ENCODE measurements around the gene PXT1.
"Not testable (repeated sequence)": the region's sequence is repeated elsewhere in the genome, so short reads cannot be mapped to it uniquely, and the experiment has no call there.

Gene PXT1

DNA sequence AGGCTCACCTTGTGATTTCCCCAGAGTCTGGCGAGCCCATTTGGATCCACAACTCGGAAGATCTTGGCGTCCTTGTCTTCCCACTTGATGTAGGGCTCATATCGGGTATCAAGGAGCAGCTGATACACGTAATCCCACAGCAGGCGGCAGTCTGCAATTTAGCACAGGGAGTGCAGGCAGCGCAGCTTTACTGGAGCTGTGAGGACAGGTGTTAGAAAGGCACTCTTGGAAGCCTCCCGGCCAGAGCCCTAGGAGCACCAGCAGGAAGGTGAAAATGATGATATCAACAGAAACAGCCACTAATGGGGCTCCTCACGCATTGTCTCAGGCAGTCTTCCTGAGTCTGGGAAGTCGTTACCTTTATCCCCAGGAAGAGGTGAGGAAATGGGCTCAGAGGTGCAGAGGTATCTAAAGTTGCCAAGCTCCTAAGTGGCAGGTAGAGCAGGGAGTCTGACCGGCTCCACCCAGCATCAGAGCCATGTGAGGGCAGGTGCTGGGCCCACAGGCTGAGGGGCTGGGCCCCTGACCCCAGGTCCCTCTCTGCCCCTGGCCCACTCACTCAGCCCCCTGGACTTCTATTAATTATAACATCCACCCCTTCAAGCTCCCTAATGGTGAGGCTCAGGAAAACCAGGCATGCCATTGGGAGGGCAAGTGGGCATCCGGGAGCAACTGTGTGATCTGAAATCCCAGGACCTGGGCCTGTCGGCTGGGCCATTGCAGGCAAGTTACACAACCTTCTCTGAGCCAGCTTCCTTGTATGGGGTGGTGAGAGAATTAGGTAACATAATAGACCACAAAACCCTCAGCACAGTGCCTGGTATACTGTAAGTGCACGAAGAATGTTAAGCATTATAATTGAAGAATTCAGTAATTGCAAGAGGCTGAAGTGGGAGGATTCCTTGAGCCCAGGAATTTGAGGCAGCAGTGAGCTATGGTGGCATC lies 73.5 kb downstream of the PXT1 start:
- no peak for DNase-seq (ENCODE audit: low read depth in 3 of 3)

DNA sequence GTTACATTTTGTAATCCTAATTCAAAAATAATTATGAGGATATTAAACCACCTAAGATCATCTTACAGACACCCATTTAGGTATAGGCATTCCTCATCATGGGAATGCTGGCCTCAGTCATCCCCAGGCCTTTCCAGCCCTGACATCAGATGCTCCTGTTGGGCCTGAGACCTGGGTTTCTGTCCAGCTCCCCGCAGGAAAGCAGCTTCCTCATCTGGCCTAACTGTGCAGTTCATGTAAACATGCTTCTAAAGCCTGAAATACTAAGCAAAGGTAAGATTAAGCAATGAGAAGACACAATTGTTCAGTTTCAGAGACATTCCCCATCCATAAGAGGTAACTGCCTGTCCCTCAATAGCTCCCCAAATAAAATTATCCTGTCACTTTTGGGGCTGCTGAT lies 74.2 kb downstream of the PXT1 start:
- DNase-seq (ENCODE audit: low read depth in 3 of 3), result no peak

DNA sequence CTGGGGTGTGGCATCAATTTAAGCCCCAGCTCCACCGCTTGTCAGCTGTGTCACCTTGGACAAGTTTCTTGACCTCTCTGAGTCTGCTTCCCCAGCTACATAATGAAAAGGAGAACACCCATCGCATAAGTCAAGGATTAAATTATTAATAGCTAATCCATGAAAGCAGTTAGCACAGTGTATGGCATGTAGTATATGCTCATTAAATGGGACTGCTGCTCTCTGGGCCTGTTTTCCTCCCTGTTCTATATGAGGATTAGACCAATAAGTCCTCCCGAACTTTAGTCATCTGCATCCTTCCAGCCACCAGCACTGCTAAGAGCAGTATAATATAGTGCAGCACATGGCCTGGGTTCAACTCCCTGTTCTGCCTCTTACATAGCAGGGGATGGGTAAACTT lies 74.9 kb downstream of the PXT1 start:
- DNase-seq (ENCODE audit: low read depth in 3 of 3), result no peak

DNA sequence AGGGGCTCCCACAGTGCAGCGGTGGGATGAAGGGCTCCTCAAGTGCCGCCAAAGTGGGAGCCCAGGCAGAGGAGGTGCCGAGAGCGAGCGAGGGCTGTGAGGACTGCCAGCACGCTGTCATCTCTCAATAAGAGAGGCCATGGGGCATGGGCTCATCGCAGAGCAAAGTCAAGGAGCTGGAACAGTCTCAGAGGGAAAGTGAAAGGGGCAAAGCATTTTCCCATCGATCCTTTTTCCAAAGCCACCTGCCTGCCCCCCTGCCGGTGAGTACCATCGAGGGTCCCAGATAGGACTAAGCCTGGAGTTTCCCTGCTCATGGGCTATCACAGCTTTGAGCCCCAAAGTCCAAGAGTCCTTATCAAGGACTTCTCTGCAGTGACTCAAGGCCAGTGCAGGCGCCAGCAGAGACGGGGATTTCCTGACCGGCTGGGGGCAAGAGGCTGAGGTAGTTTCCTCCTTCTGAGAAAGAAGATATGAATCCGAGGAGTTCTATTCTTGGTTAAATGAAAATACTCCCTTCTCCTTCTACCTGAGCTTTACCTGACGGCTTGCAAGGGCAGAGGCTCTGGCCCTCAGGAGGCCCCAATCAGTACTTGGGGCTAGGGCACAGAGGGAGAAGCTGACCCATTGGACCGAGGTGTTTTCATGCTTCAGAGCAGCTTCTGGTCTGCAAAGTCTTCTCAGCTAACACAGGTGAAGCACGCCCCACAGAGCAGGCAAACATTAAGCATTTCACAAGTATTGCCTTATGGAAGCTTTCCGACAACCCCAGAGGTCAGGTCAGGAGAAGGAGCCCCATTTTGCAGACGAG lies 77.8 kb downstream of the PXT1 start:
- no peak for DNase-seq (ENCODE audit: low read depth in 3 of 3)

DNA sequence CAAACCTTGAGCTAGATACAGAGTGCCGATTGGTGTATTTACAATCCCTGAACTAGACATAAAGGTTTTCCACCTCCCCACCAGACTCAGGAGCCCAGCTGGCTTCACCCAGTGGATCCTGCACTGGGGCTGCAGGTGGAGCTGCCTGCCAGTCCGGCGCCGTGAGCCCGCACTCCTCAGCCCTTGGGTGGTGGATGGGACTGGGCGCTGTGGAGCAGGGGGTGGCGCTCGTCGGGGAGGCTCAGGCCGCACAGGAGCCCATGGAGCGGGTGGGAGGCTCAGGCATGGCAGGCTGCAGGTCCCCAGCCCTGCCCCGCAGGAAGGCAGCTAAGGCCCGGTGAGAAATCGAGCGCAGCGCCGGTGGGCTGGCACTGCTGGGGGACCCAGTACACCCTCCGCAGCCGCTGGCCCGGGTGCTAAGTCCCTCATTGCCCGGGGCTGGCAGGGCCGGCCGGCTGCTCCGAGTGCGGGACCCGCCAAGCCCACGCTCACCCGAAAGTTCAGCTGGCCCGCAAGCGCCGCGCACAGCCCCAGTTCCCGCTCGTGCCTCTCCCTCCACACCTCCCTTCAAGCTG lies 78.5 kb downstream of the PXT1 start:
- not testable (repeated sequence) for DNase-seq (ENCODE audit: low read depth in 3 of 3)

DNA sequence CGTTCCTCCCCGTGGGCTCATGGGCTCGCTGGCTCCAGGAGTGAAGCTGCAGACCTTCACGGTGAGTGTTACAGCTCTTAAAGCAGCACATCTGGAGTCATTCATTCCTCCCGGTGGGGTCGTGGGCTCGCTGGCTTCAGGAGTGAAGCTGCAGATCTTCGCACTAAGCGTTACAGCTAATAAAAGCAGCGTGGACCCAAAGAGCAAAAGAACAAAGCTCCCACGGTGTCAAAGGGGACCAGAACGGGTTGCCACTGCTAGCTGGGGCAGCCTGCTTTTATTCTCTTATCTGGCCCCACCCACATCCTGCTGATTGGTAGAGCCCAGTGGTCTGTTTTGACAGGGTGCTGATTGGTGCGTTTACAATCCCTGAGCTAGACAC lies 79.3 kb downstream of the PXT1 start:
- DNase-seq (ENCODE audit: low read depth in 3 of 3), result not testable (repeated sequence)

DNA sequence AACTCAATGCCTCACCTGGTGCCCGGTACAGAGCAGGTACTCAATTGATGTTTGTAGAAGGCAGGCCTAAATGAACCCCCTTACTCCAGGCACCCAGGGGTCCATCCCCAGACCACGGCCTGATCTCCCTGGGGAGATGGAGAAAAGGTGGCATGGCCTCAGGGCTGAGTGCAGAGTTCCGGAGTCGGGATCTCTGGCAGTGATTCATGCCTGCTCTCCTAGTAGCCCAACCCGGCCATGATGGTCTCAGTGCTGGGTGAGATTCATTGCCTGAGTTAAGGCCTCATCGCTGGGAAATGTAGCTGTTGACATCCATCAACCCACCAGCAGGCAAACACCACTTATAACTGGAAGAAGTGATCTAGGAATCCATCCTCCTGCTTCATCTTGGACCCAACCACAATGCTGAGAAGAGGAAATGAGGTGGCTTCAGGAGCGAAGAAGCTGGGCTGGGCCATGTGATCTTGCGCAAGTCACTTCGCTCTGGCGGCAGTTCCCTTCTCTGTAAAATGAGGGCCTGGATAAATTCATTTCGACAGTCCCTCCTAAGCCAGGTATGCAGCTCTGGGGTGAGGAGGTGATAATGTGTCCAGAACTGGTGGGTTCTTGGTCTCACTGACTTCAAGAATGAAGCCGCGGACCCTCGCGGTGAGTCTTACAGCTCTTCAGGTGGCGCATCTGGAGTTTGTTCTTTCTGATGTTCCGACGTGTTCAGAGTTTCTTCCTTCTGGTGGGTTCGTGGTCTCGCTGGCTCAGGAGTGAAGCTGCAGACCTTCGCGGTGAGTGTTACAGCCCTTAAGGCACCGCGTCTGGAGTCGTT lies 79.9 kb downstream of the PXT1 start:
- no peak for DNase-seq (ENCODE audit: low read depth in 3 of 3)

DNA sequence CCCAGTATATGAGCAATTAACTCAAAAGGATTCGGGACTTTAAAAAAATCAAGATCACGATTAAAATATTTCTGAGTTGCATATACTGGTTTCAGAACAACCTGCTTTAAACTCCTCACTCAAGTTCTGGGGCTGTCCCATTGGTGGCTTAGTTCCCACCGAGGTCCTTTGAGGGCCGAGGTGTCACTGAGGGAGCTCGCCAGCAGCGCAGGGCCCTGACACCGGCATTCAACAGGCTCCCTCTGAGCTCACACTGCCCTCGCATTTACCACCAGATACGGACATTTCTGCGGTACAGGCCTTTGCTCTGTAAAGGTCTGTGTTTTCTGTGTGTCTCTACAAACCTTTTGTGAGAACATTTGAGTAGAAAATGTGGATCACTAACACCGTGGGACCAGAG lies 81.6 kb downstream of the PXT1 start:
- no peak for DNase-seq (ENCODE audit: low read depth in 3 of 3)

DNA sequence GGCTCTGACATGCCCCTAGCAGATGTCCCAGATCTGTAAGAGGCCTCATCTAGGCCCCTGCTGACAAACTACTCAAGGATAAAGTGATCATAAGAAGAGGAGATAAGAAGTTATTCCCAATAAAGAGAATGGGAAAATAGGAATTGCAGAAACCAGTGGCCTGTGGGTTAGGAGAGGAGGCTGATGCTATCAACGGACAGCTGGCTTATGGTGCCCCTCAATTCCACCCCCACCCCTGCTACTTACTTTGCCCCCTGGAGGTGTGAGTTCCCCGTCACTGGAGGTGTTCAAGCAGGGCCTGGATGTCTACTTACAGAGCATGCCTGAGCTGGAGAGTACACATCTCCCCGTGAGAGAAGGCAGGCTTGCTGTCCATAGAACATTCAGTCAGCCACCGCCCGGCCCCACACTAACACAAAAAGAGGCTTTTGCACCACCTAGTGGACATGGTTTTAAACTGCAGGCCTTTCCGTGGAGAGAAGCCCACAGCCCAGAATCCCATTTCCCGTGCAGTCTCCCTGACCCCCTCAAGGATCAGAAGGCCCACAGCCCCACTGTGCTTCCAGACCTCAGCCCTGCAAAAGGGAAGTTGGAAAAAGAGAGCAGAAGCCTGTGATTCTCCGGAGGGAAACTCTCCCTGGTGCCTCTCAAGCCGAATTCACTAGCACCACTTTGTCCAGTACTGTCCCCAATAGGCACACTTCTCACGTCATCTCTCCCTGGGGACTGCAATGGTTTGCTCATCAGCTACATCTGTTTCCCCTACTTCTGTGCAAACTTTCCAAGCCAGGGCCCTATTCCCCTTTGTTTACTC lies 82.2 kb downstream of the PXT1 start:
- DNase-seq (ENCODE audit: low read depth in 3 of 3), result peak; percentile 51 to 56 (median 52)

DNA sequence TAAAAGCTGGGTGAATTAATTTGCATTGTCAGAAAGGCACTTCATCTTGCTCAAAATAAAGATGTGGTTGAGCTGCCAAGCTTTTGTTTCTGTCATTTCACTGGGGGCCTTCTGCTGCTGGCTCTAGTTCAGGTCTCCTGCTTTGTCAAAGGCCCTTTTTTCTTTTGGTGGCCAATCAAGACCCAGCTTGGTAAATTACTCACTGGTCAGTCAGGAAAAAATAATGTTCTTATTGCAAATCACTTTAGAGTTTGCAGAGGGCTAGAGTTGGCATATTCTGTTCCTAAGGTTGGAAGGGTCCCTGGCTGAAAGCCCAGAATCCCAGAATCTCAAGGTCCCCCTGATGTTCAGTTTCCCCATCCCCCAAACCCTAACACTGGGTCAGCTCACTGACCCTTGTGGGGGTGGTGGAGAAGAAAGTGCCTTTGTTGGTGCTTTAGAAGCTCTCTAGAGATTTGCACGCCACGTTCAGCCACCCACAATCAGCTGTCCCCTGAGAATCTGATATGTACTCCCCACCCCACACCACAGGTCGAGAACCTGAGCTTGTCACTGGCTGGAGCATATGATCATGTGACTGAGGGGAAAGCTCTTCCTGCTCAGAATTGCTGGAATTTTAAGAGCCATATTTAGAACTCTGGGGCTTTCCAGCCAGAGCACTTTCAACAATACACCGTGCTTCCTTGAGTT lies 84.3 kb downstream of the PXT1 start:
- DNase-seq (ENCODE audit: low read depth in 3 of 3), result no peak

DNA sequence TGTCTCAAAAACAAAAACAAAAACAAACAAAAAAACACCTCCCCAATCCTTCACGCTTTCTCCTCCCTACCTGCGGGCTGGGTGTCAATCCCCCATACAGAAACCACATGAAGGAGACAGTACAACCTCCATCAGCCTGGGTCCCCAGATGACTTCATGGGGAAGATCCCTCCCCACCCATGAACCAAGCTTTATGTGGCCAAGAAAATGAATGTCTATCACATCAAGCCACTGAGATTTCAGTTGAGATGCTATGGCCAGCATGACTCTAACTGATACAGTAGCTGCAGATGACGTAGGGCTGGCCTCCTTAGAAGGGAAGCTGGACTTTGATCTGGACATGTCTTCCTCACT lies 84.8 kb downstream of the PXT1 start:
- no peak for DNase-seq (ENCODE audit: low read depth in 3 of 3)

DNA sequence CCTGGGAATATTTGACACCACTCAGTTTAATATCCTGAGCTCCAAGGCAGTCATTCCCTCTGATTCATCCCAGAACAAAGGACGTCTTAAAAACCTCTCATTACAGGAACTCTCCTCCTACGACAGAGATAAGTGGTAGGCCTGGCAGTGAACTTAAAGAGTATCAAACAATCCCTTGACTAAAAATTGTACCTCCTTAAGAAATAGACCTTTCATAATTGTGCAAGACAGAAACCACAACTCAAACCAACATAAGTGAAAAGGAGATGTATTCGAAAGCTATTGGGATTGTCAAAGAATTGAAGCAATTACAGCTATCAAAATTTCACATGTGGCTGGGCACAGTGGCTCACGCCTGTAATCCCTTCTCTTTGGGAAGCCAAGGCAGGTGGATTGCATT lies 86.8 kb downstream of the PXT1 start:
- no peak for DNase-seq (ENCODE audit: low read depth in 3 of 3)

DNA sequence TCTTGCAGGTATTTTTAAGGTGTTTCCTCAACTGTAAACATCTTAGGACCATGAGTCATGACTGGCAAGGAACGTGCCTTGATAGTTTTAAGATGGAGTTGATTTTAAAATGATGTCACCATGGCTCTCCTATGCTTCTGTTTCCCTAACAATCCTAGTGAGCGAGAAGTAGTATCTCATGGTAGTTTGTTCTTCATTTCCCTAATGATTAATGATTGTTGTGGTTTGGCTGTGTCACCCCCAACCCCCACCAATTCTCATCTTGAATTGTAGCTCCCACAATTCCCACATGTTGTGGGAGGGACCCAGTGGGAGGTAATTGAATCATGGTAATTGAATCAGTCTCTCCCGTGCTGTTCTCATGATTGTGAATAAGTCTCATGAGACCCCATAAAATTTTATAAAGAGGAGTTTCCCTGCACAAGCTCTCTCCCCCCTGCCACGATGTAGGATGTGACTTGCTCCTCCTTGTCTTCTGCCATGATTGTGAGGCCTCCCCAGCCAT lies 89.2 kb downstream of the PXT1 start:
- DNase-seq (ENCODE audit: low read depth in 3 of 3), result no peak

DNA sequence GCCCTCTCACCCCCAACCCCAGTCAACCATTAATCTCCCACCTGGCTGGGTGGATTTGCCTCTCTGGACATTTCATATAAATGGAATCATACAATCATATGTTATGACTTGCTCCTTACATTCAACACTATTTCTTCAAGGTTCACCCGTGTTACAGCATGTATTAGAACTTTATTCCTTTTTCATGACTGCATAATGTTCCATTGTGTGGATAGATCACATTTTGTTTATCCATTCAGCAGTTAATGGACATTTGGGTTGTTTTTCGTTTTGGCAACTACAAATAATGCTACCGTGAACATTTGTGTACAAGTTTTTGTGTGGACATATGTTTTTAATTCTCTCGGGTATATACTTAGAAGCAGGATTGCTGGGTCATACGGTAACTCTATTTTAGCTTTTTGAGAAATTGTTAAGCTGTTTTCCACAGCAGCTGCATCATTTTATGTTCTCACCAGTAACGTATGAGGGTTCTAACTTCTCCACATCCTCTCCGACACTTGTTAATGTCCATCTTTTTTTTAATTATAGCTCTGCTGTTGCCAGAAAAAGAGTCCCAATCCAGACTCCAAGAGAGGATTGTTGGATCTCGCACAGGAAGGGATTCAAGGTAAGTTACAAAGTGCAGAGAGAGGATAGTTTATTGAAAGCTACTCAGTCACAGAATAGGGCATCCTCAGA lies 90.0 kb downstream of the PXT1 start:
- DNase-seq (ENCODE audit: low read depth in 3 of 3), result no peak

DNA sequence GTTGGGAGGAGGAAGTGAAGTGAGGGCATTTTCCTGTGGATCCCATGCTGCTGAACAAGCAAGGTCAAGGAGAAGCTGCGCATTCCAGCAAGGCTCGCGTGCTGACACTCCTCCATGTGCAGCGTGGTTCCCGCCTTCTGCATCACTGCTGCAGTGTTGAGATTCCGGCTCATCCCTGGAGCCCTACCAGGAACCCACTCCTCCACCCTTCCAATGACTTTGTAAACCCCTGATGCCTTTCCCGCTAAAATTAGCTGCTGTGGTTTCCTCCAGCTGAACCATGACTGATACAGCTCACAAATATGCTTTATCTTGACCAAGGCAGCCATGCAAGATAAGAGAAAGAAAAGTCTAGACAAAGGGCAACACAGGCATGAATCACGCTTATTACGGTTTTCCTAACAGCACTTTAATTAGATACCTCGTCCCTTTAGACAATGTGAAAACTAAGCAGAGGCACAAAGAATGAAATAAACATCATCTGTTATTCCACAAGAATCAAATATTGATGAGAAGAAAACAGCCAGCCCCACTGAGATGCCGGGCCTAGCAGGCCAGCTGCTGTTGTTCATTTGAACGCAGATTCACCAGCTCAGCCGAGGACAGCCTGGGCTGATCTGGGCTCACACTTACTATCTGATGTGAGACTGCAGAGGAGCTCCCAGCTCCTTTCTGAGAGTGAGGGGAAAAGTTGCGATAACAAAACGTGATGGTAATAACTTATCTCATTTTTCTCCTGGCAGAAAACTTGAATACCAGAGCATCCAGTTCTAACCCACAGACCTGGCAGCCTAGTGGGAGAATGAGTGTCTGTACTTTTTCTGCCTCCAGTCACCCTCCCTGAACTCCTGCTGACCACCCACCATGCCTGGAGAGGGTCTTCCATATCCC lies 91.7 kb downstream of the PXT1 start:
- no peak for DNase-seq (ENCODE audit: low read depth in 3 of 3)

DNA sequence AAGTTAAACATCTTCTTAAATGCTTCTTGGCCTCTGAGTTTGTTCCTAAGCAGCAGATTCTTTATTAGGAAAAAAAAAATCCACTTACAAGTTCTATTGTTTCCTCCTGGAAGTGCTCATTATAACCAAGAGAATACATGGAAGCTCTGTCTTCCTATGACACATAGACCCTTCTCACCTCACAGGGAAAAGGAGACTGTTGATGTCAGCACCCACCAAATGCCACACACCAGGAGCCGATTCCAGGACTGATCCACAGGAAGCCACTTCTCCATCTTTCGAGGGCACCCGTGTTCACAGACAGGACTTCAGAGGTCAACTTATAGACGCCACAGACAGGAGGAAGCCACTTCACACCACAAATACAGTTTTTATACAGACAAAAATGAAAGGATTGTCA lies 92.6 kb downstream of the PXT1 start:
- DNase-seq (ENCODE audit: low read depth in 3 of 3), result no peak

DNA sequence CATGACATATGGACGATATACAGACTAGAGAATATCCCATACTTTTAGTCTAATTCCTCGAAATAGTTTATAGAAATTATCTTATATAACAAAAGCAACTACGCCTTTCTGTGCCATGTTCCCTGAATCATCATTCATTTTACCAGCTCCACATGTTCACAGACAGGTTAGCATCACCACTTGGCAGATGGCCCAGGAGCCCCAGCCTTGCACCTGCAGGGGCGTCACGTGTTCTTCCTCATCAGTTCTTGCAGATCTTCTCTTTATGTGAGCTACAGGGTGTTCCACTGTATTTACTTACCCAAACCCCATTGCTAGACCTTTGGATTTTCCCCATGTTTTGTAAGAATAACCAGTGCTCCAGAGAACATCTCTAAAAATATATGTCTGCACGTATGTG lies 93.4 kb downstream of the PXT1 start:
- DNase-seq (ENCODE audit: low read depth in 3 of 3), result no peak

DNA sequence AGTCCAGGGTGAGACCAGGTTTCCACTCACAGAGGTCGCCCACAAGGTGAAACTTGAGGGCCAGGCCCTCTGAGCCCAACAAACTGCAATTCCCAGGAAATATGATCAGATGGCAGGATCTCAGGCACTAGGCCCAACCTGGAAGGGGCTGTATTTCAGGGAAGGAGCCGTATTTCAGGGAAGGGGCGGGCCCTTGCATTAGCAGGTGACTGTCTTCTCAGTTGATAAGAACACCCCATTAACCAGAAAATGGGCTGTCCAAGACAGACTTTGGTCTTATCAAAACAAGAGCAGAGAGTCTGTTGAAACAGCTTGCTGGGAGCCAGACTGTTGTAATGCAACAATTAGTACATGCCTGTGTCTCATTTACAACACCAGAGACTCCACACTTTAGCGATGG lies 95.0 kb downstream of the PXT1 start:
- DNase-seq (ENCODE audit: low read depth in 3 of 3), result no peak
